GM18907 (cell line): Measurements from ENCODE around the gene FAM174A.
A peak's percentile ranks its signal among the peaks of the same experiment; 100 is the strongest.
"Not testable (repeated sequence)": the region's sequence is repeated elsewhere in the genome, so short reads cannot be mapped to it uniquely, and the experiment has no call there.

ENCODE experiments used
- ATAC-seq: cut with Tn5 transposase; IDR thresholded peaks from one replicate; pipeline ENCODE4 v1.9.1; 2021; ENCODE audit warnings: mild to moderate bottlenecking, moderate library complexity; ENCODE audit not compliant: unreplicated experiment

Gene FAM174A

DNA sequence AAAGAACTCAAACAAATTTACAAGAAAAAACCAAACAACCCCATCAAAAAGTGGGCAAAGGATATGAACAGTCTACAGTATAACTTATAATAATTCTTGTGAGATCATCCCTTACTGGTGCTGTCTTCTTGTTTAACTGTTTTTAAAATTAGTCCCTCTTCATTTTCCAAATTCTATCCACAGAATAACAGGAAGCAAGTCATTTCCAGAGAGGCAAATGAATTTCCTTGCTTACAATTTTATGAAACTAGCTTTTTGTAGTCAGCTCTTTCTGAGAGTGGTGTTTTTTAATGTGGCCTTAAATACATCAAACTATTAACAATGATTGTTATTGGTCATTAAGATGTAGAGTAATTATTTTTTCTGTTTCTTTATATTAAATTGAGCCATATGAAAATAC is 40.6 kb downstream of the FAM174A start:
- no peak for ATAC-seq

DNA sequence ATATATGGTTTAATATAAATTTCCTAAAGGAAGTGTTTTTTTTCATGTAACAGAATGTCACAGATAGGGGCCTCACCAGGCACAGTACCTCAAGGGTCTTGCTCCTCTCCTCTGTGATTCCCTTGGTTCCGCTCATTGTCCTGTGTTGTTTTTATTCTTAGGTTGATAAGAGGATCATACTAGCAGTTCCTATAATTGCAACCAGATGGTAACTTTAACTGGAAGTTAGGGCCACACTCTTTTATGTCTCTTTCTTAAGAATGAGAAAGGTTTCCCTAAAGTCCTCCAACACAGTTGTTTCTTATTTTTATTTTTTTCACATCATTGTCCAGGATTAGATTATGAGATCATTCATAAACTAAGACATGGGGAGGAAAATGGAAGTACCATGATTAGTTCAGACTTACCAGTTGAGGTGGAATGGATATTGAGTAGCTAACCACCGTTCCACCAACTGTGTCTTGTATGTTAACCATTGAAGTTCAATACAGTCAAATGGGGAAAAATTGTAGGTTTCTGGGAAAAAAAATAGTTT is 41.1 kb downstream of the FAM174A start:
- no peak for ATAC-seq

GRCh38 chr5:100577506-100577905 is 42.3 kb downstream of the FAM174A start:
- ATAC-seq: no peak

DNA sequence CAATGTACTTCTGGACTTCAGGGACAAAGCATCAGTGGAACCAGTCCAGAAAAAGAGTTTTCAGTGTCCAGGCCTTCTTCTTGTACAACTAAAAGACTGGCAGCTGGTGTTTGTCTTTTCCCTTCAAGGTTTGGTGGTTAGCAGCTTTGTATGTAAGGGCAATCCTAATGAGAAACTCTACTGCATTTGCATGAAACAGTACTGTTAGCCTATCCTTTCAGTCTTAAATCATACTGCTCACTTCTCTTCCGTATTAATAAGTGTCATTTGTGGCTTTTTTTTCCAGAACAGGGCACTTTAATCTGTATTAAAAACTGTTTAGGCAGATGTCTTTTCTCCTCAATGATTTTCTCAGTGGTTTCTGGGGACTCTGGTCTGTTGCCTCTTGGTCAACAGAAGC is 48.9 kb downstream of the FAM174A start:
- peak; percentile 99 for ATAC-seq

DNA sequence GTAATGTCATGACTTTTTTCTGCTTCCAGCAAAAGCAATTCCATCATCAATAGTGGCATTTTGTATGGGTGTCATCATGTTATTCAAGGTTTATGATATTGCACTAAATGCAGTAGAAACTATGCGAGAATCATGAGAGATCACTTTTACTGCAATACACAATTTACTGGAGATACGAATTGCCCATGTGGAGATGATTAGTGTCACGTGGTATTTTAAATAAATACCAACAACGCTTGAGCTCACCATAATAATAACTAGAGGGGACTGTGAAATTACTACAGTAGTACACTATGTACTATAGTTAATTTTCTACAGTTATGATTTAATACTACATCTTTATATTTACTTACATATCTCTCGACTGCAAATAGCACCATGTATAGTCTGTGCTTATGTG is 49.7 kb downstream of the FAM174A start:
- ATAC-seq: no peak

DNA sequence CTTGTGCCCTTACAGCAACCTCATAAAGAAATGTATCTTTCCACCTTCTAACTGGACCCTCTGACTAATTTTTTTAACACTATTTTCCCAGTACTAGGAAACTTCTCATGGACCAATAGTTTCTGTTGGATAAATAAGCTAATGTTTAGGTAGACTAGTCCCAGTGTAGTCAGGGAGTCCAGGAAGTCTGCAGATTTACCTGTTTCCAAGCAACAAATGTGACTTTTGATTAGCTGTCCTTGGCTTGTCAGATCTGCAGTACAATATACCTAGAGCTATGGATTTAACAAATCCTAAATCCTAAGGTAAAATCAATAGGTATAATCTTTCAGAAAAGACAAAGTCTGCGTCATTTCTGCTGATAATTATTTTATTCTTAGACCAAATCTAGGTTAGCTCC is 55.7 kb downstream of the FAM174A start:
- no peak for ATAC-seq

DNA sequence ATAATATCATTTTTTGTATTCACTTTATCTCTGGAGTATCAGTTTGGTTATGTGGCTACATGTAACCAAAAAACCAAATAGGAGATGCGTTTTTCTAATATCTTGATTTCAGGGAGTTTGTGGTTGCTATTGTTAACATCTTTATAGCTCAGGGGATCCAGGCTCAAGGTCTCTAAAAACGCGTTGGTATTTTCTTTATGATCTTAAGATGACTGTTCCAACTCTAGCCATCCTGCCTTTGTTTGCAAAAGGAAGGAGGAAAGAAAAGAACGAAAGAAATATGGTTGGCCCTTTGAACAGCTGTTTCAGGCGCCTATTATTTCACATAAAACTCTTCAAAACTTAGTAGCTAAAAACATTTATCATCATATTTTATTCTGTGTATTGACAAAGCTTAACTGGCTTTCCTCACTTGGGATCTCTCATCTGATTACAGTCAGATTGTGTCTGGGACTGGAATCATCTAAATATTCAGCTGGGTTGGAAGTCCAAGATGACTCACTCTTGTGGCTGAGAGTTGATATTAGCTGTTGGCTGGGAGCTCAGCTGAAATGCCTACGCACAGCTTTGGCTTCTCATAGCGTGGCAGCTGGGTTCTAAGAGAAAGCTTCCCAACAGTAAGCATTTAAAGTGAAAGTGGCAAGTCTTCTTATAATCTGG is 60.1 kb downstream of the FAM174A start:
- no peak for ATAC-seq

- ATAC-seq: no peak
Measured at GRCh38 chr5:100595812-100596173, 60.6 kb downstream of the FAM174A start.

- no peak for ATAC-seq
Measured at GRCh38 chr5:100598446-100598845, 63.3 kb downstream of the FAM174A start.

- no peak for ATAC-seq
Measured at GRCh38 chr5:100600298-100600994, 65.3 kb downstream of the FAM174A start.

GRCh38 chr5:100603141-100603540 is 68.0 kb downstream of the FAM174A start:
- ATAC-seq: no peak

- not testable (repeated sequence) for ATAC-seq
Measured at GRCh38 chr5:100604021-100604420, 68.8 kb downstream of the FAM174A start.

DNA sequence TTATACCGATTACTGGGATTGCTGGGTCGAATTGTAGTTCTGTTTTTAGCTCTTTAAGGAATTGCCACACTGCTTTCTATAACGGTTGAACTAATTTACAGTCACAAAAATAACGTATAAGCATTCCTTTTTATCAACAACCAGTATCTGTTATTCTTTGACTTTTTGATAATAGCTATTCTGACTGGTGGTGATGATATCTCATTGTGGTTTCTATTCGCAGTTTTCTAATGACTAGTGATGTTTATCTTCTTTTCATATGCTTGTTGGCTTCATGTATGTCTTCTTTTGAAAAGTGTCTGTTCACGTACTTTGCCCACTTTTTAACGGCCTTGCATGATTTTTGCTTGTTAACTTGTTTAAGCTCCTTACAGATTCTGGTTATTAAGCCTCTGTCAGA is 74.4 kb downstream of the FAM174A start:
- ATAC-seq: no peak

GRCh38 chr5:100614308-100614707 is 79.1 kb downstream of the FAM174A start:
- no peak for ATAC-seq

GRCh38 chr5:100615362-100615761 is 80.2 kb downstream of the FAM174A start:
- ATAC-seq: no peak

GRCh38 chr5:100616291-100616690 is 81.1 kb downstream of the FAM174A start:
- no peak for ATAC-seq

DNA sequence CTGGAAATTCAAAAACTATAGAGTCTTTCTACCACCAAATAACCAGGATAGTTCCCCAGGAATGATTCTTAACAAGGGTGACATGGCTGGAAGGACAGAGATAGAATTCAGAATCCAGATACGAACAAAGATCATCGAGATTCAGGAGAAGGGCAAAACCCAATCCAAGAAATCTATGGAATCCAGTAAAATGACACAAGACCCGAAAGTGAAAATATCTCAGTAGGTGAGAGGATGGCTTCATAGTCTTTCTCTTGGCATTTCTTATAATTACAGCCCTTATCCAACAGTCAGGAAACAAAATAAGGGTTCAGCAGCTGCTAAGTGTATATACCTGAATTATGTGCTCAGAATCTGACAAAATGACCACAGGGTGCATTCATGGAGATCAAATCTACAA is 81.8 kb downstream of the FAM174A start:
- ATAC-seq: no peak

- ATAC-seq: peak; percentile 96
Measured at GRCh38 chr5:100623719-100624118, 88.5 kb downstream of the FAM174A start.

- ATAC-seq: peak; percentile 74
Measured at GRCh38 chr5:100634937-100635534, 99.9 kb downstream of the FAM174A start.
